ENCODE results near the gene DNAJB12.
"Not testable (repeated sequence)": the region's sequence is repeated elsewhere in the genome, so short reads cannot be mapped to it uniquely, and the experiment has no call there.

The DNAJB12 gene

GRCh38 chr10:72354356-72355213 lies at the start of gene DNAJB12:
TSS of gene DNAJB12 (minus strand) at chr10:72354919. CDS start at chr10:72354897, 22 bp downstream.
- peak; percentile 98 for DNase-seq

- DNase-seq: not testable (repeated sequence)
Measured at GRCh38 chr10:72395581-72395980, 40.9 kb upstream of the DNAJB12 start.

- no peak for DNase-seq
Measured at GRCh38 chr10:72392571-72392970, 37.9 kb upstream of the DNAJB12 start.

GRCh38 chr10:72390764-72391163 lies 36.0 kb upstream of the DNAJB12 start:
- DNase-seq: no peak

- no peak for DNase-seq
Measured at GRCh38 chr10:72389716-72390115, 35.0 kb upstream of the DNAJB12 start.

GRCh38 chr10:72389014-72389413 lies 34.3 kb upstream of the DNAJB12 start:
- DNase-seq: no peak

GRCh38 chr10:72388062-72388461 lies 33.3 kb upstream of the DNAJB12 start:
- DNase-seq: no peak

GRCh38 chr10:72386916-72387586 lies 32.3 kb upstream of the DNAJB12 start:
- no peak for DNase-seq

- no peak for DNase-seq
Measured at GRCh38 chr10:72385724-72386123, 31.0 kb upstream of the DNAJB12 start.

GRCh38 chr10:72384982-72385381 lies 30.3 kb upstream of the DNAJB12 start:
- DNase-seq: not testable (repeated sequence)

- no peak for DNase-seq
Measured at GRCh38 chr10:72379776-72380175, 25.1 kb upstream of the DNAJB12 start.

GRCh38 chr10:72379062-72379461 lies 24.3 kb upstream of the DNAJB12 start:
- DNase-seq: no peak

GRCh38 chr10:72375585-72375984 lies 20.9 kb upstream of the DNAJB12 start:
- DNase-seq: no peak

GRCh38 chr10:72375173-72375572 lies 20.5 kb upstream of the DNAJB12 start:
- DNase-seq: no peak

- no peak for DNase-seq
Measured at GRCh38 chr10:72370201-72370722, 15.5 kb upstream of the DNAJB12 start.

GRCh38 chr10:72367301-72367960 lies 12.7 kb upstream of the DNAJB12 start:
- no peak for DNase-seq

- no peak for DNase-seq
Measured at GRCh38 chr10:72365106-72365895, 10.6 kb upstream of the DNAJB12 start.

GRCh38 chr10:72364239-72364777 lies 9.6 kb upstream of the DNAJB12 start:
- peak; percentile 94 for DNase-seq

- no peak for DNase-seq
Measured at GRCh38 chr10:72356987-72357386, 2.3 kb upstream of the DNAJB12 start.

- DNase-seq: no peak
Measured at GRCh38 chr10:72356115-72356514, 1.4 kb upstream of the DNAJB12 start.

GRCh38 chr10:72355214-72355555 lies 466 bp upstream of the DNAJB12 start:
- no peak for DNase-seq

GRCh38 chr10:72353965-72354355 lies 759 bp downstream of the DNAJB12 start:
- no peak for DNase-seq

Data from fibroblast of skin of right biceps (primary cell).